T47D (cell line): ENCODE data around the gene PAFAH2.

ENCODE experiments used
- DNase-seq, 2 experiments: peaks; one replicate each; pipeline versions ENCODE4 v3.0.0 to v3.0.0-alpha.2; 2011 to 2012; ENCODE audit warnings: low read depth in 1 of 2, low spot score in 1 of 2
- JUND ChIP-seq: IDR thresholded peaks from 2 replicates; pipeline ENCODE4 v1.6.1; 2012; ENCODE audit warnings: low read depth
- in situ Hi-C: cut with HindIII; loops from 2 replicates; pipeline ENCODE4 v1.10.0; 2016; ENCODE audit warnings: low sequenced_read_pairs, low pct_unique_long_range_greater_than_20kb

Gene PAFAH2

DNA sequence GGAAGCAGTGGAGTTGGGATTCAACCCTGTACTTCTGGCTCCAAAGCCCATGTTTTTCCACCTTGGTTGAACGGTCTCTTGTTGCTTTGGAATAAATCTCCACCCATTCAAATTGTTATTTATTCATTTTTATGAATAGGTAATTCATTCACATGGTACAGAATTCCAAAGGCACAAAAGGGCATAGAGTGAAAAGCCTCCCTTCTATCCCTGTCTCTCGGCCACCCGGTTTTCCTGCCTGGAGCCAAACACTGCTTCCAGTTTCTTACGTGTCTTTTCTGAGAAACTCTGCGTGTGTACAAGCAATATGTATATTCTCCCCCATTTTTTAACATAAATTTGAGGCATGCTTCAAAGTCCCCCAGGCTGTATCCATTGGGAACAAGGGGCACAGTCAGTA lies 27.7 kb upstream of the PAFAH2 start:
- no peak for TF ChIP-seq JUND
- in situ Hi-C loops, result no loop called here
- no peak for DNase-seq

DNA sequence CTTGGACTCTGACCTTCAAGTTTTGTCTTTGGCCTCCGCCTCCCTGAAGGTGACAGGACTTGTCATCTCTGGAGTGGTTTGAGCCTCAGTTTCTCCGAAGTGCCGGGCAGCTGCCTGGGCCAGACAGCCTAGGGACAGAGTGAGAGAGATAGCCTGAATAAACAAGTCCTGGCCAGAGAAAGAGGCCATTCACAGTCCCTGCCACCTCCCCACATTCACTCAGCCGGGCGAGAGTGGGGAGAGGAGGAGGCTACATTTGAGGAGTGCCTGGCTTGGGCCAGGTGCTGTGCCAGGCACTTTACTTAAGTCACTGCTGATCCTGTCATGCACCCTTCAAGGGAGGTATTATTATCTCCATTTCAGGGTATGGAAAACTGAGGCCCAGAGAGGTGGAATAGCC lies 27.2 kb upstream of the PAFAH2 start:
- in situ Hi-C loops, result no loop called here
- TF ChIP-seq JUND, result no peak
- DNase-seq, result no peak

DNA sequence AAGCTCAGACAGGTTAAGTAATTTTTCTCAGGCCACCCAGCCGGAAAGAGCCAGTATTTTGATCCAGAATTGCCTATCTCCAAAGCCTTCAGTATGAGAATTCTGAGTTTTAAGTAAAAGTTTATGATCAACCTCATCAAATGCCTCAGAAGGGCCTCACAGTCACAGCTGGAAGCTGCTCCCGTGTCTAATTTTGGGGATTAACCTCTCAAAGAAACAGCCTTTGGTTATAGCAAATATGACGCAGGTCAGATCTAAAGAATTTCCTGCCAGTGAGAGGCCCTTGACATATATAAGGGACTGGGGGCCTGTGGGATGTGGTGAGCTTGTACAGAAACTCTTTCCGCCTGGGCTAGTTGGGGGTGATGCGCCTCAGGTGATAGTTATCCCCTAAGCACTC lies 26.0 kb upstream of the PAFAH2 start:
- in situ Hi-C loops, result no loop called here
- DNase-seq, result no peak
- TF ChIP-seq JUND, result no peak

DNA sequence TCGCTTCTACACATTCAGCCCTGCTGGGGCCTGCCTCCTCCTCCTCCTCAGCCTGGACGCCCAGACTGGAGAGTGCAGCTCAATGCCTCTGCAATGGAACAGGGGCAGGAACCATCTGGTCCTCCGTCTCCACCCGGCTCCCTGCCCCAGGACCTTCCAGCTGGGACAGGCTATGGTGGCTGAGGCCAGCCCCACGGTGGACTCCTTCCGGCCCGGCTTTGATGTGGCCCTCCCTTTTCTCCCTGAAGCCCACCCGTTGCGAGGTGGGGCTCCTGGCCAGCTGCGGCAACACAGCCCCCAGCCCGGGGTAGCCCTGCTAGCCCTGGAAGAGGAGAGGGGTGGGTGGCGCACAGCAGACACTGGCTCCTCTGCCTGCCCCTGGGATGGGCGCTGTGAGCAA lies 25.1 kb upstream of the PAFAH2 start:
- in situ Hi-C loops, result no loop called here
- no peak for DNase-seq
- no peak for TF ChIP-seq JUND

DNA sequence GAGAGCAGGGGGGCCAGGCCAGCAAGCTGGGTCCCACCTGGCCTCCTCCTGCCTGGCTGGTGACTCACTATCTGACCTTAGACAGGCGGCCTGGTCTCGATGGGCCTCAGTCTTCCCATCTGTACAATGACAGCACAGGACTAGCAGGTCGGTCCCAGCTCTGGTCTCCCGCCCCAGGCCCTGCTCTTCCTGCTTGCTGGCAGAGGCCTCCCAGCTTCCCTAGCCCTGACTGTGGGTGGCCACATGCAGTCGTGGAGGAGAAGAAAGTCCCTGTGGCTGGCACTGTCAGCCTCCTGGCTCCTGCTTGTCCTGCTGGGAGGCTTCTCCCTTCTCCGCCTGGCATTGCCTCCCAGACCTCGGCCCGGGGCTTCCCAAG lies 24.5 kb upstream of the PAFAH2 start:
- in situ Hi-C loops, result no loop called here
- TF ChIP-seq JUND, result no peak
- no peak for DNase-seq

DNA sequence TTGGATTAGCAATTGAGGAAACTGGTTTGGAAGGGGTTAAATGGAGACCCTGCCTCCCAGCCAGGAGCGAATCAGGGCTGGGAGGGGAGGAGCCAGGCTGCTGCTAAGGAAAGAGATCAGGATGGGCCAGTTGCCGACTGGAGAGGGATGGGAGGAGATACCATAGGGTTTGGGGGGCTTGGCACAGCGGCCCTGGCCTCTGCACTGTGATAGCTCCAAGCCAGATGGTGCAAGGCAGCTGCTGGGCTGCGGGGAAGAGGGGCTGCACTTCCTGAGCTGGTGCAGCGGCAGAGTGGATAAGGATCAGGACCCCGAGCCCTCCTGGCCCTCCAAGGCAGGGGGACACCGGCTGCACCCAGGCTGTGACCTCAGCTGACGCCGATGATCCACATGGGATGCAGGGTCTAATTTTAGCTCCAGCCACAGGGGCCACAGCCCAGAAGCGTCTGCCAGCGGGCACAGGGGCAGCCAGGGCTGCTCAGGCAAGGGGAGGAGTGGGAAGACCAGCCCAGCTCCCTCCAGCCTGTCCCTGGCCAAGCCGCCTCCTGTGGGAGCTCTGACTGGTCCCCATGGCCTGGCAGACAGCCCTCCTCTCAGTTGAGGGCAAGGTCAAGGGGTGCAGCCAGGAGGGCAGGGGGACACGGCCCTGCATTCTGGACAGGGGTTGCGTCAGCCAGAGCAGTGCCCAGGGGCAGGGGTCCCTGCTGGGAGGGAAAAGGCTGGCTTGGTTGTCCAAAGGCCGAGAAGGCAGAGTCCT lies 24.0 kb upstream of the PAFAH2 start, which contains the start of gene EXTL1:
EXTL1 (plus strand) TSS at position 129 of the 757 bp plus-strand sequence. CDS start 872 bp downstream, outside the sequence.
- TF ChIP-seq JUND, result no peak
- in situ Hi-C loops, result no loop called here
- DNase-seq, result peak; percentile 54 to 55

DNA sequence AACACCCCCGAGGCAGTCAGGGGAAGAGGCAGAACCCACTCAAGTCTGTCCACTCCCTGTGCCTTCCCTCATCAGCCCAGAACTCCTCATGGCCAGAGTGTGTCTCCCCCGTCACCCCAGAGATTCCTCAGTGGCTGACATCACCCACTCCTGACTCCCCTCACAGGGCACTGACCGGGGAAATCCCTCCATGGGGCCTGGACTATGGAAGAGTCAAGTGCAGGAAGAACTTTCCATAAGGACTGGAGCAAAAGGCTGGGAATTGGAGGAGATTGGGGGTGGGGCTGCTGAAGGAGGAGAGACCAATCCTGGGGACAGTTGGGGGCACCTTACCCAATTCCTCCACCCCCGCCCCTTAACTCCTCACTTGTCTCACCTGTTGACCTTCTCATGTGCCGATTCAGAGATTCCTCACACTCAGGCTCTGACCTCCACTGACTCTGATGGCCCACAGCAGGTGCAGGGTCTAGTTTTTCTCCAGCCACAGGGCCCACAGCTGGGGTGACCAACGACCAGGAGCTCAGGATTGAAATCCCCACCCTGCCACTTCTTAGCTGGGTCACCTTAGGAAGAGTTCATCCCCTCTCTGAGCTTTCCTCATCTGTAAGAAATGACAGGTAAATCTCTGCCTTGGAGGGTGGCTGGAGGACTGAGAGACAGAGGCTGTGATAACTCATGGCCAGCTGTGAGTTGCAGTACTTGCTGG lies 23.2 kb upstream of the PAFAH2 start:
- in situ Hi-C loops, result no loop called here
- DNase-seq, result no peak
- no peak for TF ChIP-seq JUND

DNA sequence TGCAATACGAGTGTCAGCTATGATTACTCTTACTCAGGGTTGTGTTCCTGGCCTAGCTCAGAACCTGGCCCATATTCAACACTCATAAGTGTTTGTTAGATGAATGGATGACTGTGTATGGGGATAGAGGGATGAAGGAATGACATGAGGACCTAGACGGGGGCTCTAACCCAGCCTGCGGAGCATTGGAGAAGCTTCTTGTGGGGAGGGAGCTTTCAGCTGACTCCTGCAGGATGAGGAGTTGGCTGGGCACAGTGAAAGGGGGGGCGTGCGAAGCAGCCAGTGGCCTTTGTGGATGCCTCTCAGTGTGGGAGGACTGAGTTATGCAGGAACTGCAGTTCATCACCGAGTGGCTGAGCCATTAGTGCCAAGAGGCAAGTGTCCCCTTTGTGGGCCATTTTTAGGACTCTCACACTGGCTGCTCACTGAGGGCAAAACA lies 22.5 kb upstream of the PAFAH2 start:
- DNase-seq, result no peak
- in situ Hi-C loops, result no loop called here
- TF ChIP-seq JUND, result no peak

DNA sequence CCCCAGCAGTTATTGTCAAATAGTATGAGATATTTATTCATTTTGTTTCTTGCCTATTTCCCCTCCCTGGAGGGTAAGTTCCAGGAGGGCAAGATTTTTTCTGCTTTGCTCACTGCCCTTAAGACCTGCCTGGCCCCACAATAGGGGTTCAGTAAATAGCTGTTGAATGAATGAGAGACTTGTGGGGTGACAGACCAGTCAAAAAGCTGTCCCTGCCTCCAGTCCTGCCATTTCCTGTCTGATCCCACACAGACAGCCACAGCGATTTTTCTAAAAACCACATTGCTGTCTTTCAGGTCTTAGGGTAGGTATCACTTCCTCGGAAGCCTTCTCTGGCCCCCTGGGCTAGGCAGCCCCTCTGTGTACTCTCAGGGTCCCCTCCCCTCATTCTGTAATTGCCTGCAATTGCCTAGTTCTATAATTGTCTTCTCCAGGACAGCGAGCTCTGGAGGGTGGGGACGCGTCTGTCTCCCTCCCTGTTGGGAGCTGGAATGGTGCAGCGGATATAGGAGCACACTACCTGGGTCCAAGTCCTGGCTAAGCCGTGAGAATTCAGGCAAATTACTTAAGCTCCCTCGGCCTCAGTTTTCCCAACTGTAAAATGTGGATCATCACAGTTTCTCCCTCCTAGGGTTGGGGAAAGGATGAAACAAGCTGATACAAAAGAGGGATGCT lies 21.9 kb upstream of the PAFAH2 start:
- no peak for DNase-seq
- TF ChIP-seq JUND, result no peak
- in situ Hi-C loops, result no loop called here

DNA sequence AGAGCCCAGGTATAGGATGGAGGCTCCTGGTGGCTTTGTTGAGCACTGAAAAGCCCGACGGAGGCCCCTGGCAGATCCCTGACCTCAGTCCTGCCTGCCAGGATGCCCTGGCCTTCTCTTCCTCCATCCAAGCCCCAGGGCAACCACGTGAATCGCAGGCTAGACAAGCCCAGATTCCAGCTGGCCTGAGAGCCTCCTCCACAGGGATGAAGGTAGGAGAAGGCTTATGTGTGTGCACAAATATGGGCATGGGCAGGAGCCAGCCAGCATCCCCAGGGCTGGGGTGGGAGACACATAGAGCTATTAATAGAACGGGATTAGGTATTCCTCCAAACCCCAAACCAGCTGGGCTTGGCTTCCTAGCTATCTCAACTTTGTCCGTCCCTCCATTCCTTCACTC lies 19.7 kb upstream of the PAFAH2 start:
- DNase-seq, result peak in 1 of 2 experiments; percentile 59
- TF ChIP-seq JUND, result no peak

DNA sequence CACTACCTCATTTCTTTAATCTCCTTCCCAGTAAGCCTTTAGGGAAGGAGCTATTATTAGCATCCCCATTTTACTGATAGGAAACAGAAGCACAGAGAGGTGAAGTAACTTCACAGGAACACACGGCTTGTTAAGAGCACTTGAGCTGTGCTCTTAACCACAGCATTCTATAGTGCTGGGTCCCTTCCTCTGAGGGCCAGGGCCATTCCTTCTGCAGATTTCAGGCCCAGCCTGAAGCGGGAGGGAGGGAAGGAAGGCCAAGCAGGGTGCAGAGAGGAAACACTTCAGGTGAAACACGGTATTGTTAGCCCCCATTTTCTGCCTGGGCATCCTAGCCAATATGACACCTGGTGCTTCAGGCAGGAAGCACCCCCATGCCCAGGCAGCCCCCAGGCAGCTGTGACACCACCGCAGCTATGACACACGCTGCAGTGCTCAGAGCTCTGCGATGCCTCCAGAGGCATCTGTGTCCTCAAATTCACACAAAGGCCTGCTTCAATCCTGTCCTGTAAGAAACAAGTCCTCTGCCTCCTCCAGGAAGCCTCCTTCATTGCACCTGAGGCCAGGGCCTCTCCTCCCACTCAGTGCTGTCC lies 19.2 kb upstream of the PAFAH2 start:
- in situ Hi-C loops, result no loop called here
- no peak for TF ChIP-seq JUND
- DNase-seq, result no peak

More for the DNA sequence above, 19.7 kb upstream of the PAFAH2 start:
- in situ Hi-C loops, result no loop called here

DNA sequence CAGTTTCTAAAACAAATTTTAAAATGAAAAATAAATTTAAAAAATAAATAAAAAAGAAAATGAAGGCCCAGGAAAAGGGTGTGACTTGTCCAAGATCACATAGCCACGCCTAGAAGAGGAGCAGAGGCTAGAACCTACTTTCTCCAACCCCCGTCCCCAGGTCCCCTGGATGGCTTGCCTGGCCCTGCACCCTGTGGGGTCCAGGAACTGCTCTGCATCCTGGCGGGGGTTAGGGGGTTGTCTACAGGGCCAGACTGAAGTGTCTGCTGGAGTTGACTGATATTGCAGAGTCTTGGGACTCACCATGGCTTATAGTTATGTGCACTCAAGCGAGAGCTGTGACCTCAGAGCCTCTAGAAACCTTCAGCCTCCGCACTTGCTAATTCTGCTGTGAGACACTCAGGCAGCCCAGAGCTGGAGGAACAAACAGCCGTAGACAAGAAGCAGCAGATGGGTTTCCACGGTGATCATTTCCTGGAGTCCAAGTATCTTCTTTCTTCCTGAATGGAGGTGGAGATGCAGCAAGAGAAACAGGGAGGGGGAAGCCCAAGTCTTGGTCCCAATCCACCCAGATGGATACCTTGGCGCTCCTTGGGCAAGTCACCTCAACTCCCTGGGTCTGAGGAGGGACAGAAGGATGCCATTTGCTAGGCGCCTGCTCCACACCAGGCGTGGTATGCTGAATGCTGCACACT lies 18.5 kb upstream of the PAFAH2 start:
- no peak for DNase-seq

DNA sequence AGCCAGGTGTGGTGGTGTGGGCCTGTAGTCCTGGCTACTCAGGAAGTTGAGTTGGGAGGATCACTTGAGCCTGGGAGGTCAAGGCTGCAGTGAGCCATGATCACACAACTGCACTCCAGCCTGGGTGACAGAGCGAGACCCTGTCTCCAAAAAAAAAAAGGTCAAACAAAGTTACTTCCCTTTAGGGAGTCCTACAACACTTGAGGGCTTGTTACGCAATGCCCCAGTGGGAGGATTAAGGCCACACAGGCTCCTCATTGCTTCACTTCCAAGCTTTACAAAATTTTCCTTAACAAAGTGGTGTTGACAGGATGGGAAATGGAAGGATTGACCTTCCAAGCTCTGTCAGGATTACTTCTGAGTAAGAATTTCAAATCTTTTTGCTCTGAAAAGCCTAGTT lies 17.5 kb upstream of the PAFAH2 start:
- in situ Hi-C loops, result no loop called here
- TF ChIP-seq JUND, result no peak
- peak in 1 of 2 experiments; percentile 42 for DNase-seq

More for the DNA sequence above, 18.5 kb upstream of the PAFAH2 start:
- no peak for TF ChIP-seq JUND
- in situ Hi-C loops, result no loop called here
